ENCODE data around the gene CHAMP1. TPM values are rescaled to one million over a fixed set of nuclear protein-coding genes. Genes with fewer than 3 reads are reported as not detected.

The CHAMP1 gene
- total and polyA plus RNA-seq, 7 donors: 6.5 to 15.9 (median 9.6) TPM

- Histone ChIP-seq H3K36me3 (peaks cover 0 to 45% (median 8%) of the 10 kb centered on the region in 4 donors), H3K4me1 (peaks cover 0 to 30% (median 18%) of the 10 kb centered on the region in 4 donors), H3K4me3 (no peak overlapping the region), H3K27ac (no peak overlapping the region), H3K27me3 (no peaks in the 10 kb centered on the region), H3K9me3 (no peaks in the 10 kb centered on the region)
- WGBS, 2 donors: 86 to 90% methylated on average over 4 of the region's 4 CpGs
- no peak for DNase-seq
- TF ChIP-seq POLR2A (IDR thresholded peaks at IDR 0.05): no peak
- TF ChIP-seq EP300 (IDR thresholded peaks at IDR 0.05): no peak
- TF ChIP-seq POLR2AphosphoS5 (IDR thresholded peaks at IDR 0.05): no peak
- no peak for TF ChIP-seq CTCF (IDR thresholded peaks at IDR 0.05)
- intact Hi-C loops (cut with DNase I): no loop called here
Measured at GRCh38 chr13:114285166-114285808, 29.0 kb upstream of the CHAMP1 start.

GRCh38 chr13:114286808-114287207 lies 27.5 kb upstream of the CHAMP1 start:
- no peaks in the 10 kb centered on the region for H3K27me3 ChIP-seq
- H3K4me3 ChIP-seq: no peak overlapping the region
- H3K27ac ChIP-seq: no peak overlapping the region
- H3K36me3 ChIP-seq: peaks cover 0 to 58% (median 11%) of the 10 kb centered on the region in 4 donors
- intact Hi-C loops (cut with DNase I): no loop called here
- DNase-seq: no peak
- WGBS, 2 donors: 95 to 98% methylated on average over 8 of the region's 8 CpGs
- H3K4me1 ChIP-seq: peaks cover 0 to 22% (median 13%) of the 10 kb centered on the region in 4 donors
- H3K9me3 ChIP-seq: no peaks in the 10 kb centered on the region
- no peak for TF ChIP-seq EP300 (IDR thresholded peaks at IDR 0.05)
- no peak for TF ChIP-seq CTCF (IDR thresholded peaks at IDR 0.05)
- no peak for TF ChIP-seq POLR2AphosphoS5 (IDR thresholded peaks at IDR 0.05)
- no peak for TF ChIP-seq POLR2A (IDR thresholded peaks at IDR 0.05)

- no peak for TF ChIP-seq POLR2AphosphoS5 (IDR thresholded peaks at IDR 0.05)
- TF ChIP-seq EP300 (IDR thresholded peaks at IDR 0.05): no peak
- TF ChIP-seq POLR2A (IDR thresholded peaks at IDR 0.05): no peak
- TF ChIP-seq CTCF (IDR thresholded peaks at IDR 0.05): no peak
- intact Hi-C loops (cut with DNase I): no loop called here
- no peak overlapping the region for H3K4me3 ChIP-seq
- no peaks in the 10 kb centered on the region for H3K9me3 ChIP-seq
- no peak for DNase-seq
- peaks cover 0 to 14% (median 5%) of the 10 kb centered on the region in 4 donors for H3K4me1 ChIP-seq
- H3K27me3 ChIP-seq: no peaks in the 10 kb centered on the region
- H3K36me3 ChIP-seq: peaks cover 0 to 71% (median 21%) of the 10 kb centered on the region in 4 donors
- H3K27ac ChIP-seq: no peak overlapping the region
- WGBS, 2 donors: 95% methylated on average over 8 of the region's 8 CpGs
Measured at GRCh38 chr13:114288157-114288591, 26.1 kb upstream of the CHAMP1 start.

GRCh38 chr13:114296448-114296847 lies 17.9 kb upstream of the CHAMP1 start:
- no peaks in the 10 kb centered on the region for H3K4me1 ChIP-seq
- intact Hi-C loops (cut with DNase I): no loop called here
- no peak overlapping the region for H3K27ac ChIP-seq
- H3K36me3 ChIP-seq: peaks cover 6 to 59% (median 24%) of the 10 kb centered on the region in 4 donors
- H3K27me3 ChIP-seq: no peaks in the 10 kb centered on the region
- no peak overlapping the region for H3K4me3 ChIP-seq
- 88 to 93% methylated on average over 10 of the region's 10 CpGs for WGBS, 2 donors
- DNase-seq: no peak
- TF ChIP-seq POLR2AphosphoS5 (IDR thresholded peaks at IDR 0.05) (no peak), POLR2A (IDR thresholded peaks at IDR 0.05) (no peak), EP300 (IDR thresholded peaks at IDR 0.05) (no peak), CTCF (IDR thresholded peaks at IDR 0.05) (no peak)
- no peaks in the 10 kb centered on the region for H3K9me3 ChIP-seq
